DMS79 (cell line): Measurements from ENCODE around the gene BPIFB3.
"Not testable (repeated sequence)": the region's sequence is repeated elsewhere in the genome, so short reads cannot be mapped to it uniquely, and the experiment has no call there.

Experiments
- DNase-seq: peaks from one replicate; lab custom pipeline; 2025; lab: John Stamatoyannopoulos, UW

Gene BPIFB3

GRCh38 chr20:33086052-33086722 is 32.5 kb downstream of the BPIFB3 start:
- no peak for DNase-seq

GRCh38 chr20:33091147-33091546 is 37.4 kb downstream of the BPIFB3 start:
- DNase-seq, result no peak

- no peak for DNase-seq
Observed at GRCh38 chr20:33091693-33092092, 38.0 kb downstream of the BPIFB3 start.

GRCh38 chr20:33092361-33092760 is 38.7 kb downstream of the BPIFB3 start:
- DNase-seq, result no peak

- DNase-seq, result no peak
Observed at GRCh38 chr20:33093074-33093473, 39.4 kb downstream of the BPIFB3 start.

- DNase-seq, result no peak
Observed at GRCh38 chr20:33093582-33093981, 39.9 kb downstream of the BPIFB3 start.

GRCh38 chr20:33095249-33095648 is 41.5 kb downstream of the BPIFB3 start:
- no peak for DNase-seq

- peak; percentile 39 for DNase-seq
Observed at GRCh38 chr20:33095902-33096584, 42.3 kb downstream of the BPIFB3 start.

- no peak for DNase-seq
Observed at GRCh38 chr20:33097001-33097400, 43.3 kb downstream of the BPIFB3 start.

GRCh38 chr20:33099843-33100538 is 46.3 kb downstream of the BPIFB3 start:
- no peak for DNase-seq

- DNase-seq, result no peak
Observed at GRCh38 chr20:33103556-33103955, 49.9 kb downstream of the BPIFB3 start.

- DNase-seq, result no peak
Observed at GRCh38 chr20:33104336-33104735, 50.6 kb downstream of the BPIFB3 start.

GRCh38 chr20:33105316-33105924 is 51.7 kb downstream of the BPIFB3 start:
- DNase-seq, result no peak

GRCh38 chr20:33106058-33106620 is 52.4 kb downstream of the BPIFB3 start:
- DNase-seq, result not testable (repeated sequence)

- DNase-seq, result no peak
Observed at GRCh38 chr20:33108661-33109060, 55.0 kb downstream of the BPIFB3 start.

- no peak for DNase-seq
Observed at GRCh38 chr20:33110147-33110825, 56.6 kb downstream of the BPIFB3 start.

GRCh38 chr20:33111306-33111705 is 57.6 kb downstream of the BPIFB3 start:
- no peak for DNase-seq

GRCh38 chr20:33112547-33113386 is 59.1 kb downstream of the BPIFB3 start:
- DNase-seq, result no peak

- DNase-seq, result no peak
Observed at GRCh38 chr20:33113387-33113908, 59.7 kb downstream of the BPIFB3 start.

- not testable (repeated sequence) for DNase-seq
Observed at GRCh38 chr20:33115501-33115900, 61.8 kb downstream of the BPIFB3 start.
